Uterus (tissue), 2 donors: ENCODE measurements around the gene SGPL1.

Source experiments
- CTCF ChIP-seq, 4 experiments: fragments of 200-600 bp in 2 of 4; fragments of 450-650 bp in 2 of 4; sonication (generic) in 2 of 4; IDR thresholded peaks; one replicate each; pipeline ENCODE4 v1.5.1; 2016 to 2019; ENCODE audit warnings: antibody characterized with exemption in 4 of 4, mild to moderate bottlenecking in 2 of 4, moderate library complexity in 1 of 4
- POLR2A ChIP-seq, 2 donors: fragments of 450-650 bp; IDR thresholded peaks; one replicate each; pipeline ENCODE4 v1.6.1; 2016; ENCODE audit warnings: antibody characterized with exemption in 2 of 2, mild to moderate bottlenecking in 1 of 2, moderate library complexity in 1 of 2

- TF ChIP-seq POLR2A (IDR thresholded peaks at IDR 0.05) = no peak
- no peak for TF ChIP-seq CTCF (IDR thresholded peaks at IDR 0.05)
Measured at GRCh38 chr10:70797840-70798239, 17.9 kb upstream of the SGPL1 start.
